PC-3 (cell line): ENCODE data around the gene GALNT10. TPM values are rescaled to one million over a fixed set of nuclear protein-coding genes. Genes with fewer than 3 reads are reported as not detected.

Experiments
- ATAC-seq: fragments of 200-7000 bp; cut with Tn5 transposase; 2 replicates; pipeline ENCODE4 v1.9.1; 2020; ENCODE audit warnings: mild to moderate bottlenecking, moderate library complexity
- BruUV-seq: library from RNA; stranded (reverse); fragments of 400-500 nt; replicated peaks from 2 replicates; lab custom pipeline; 2021; lab: Mats Ljungman, UMichigan
- CTCF ChIA-PET: fragments of 300-600 bp; sonication (Branson Sonifier 250); formaldehyde crosslinking; loops from one replicate; lab custom pipeline; 2022; ENCODE audit warnings: antibody characterized with exemption; lab: Charles Lee
- POLR2A ChIA-PET: fragments of 300-600 bp; sonication (Branson Sonifier 250); formaldehyde crosslinking; loops from one replicate; lab custom pipeline; 2022; ENCODE audit warnings: antibody characterized with exemption; ENCODE audit not compliant: unreplicated experiment; lab: Charles Lee
- DNase-seq: peaks from one replicate; pipeline ENCODE4 v3.0.0-alpha.2; 2015
- H2AFZ ChIP-seq: fragments of 300-600 bp; sonication (generic); 2 replicates; pipeline ENCODE4 v1.6.0; 2016; ENCODE audit warnings: antibody characterized with exemption, low read length
- H3F3A ChIP-seq: fragments of 300-600 bp; sonication (generic); one replicate; pipeline ENCODE4 v1.6.0; 2017; ENCODE audit warnings: antibody characterized with exemption, low read length, control low read depth, mild to moderate bottlenecking; ENCODE audit not compliant: unreplicated experiment
- H3K27ac ChIP-seq: fragments of 300-600 bp; sonication (generic); 2 replicates; pipeline ENCODE4 v1.5.1; 2016; ENCODE audit warnings: mild to moderate bottlenecking, low read length
- H3K27me3 ChIP-seq: fragments of 300-600 bp; sonication (generic); 2 replicates; pipeline ENCODE4 v1.6.1; 2016; ENCODE audit warnings: low read length, mixed read lengths
- H3K36me3 ChIP-seq: fragments of 300-600 bp; sonication (generic); 2 replicates; pipeline ENCODE4 v1.6.1; 2016; ENCODE audit warnings: low read depth, mixed run types, low read length, mixed read lengths
- H3K4me1 ChIP-seq: fragments of 300-600 bp; sonication (generic); 2 replicates; pipeline ENCODE4 v1.5.1; 2016; ENCODE audit warnings: low read length; ENCODE audit not compliant: insufficient read depth
- H3K4me2 ChIP-seq: fragments of 300-600 bp; sonication (generic); 2 replicates; pipeline ENCODE4 v1.6.0; 2016; ENCODE audit warnings: low read length
- H3K4me3 ChIP-seq: fragments of 300-600 bp; sonication (generic); 2 replicates; pipeline ENCODE4 v1.5.1; 2016; ENCODE audit warnings: mild to moderate bottlenecking, low read length, mixed read lengths
- H3K79me2 ChIP-seq: fragments of 300-600 bp; sonication (generic); 2 replicates; pipeline ENCODE4 v1.6.1; 2017; ENCODE audit warnings: low read length, mixed read lengths
- H3K9ac ChIP-seq: fragments of 300-600 bp; sonication (generic); 2 replicates; pipeline ENCODE4 v1.6.0; 2016; ENCODE audit warnings: mild to moderate bottlenecking, low read length
- H3K9me2 ChIP-seq: fragments of 300-600 bp; sonication (generic); replicated peaks from 2 replicates; pipeline ENCODE4 v1.6.1; 2016; ENCODE audit warnings: mixed run types, low read length, mixed read lengths
- H3K9me3 ChIP-seq: fragments of 300-600 bp; sonication (generic); 2 replicates; pipeline ENCODE4 v1.6.1; 2016; ENCODE audit warnings: low read length, mixed read lengths
- H4K20me1 ChIP-seq: fragments of 300-600 bp; sonication (generic); 2 replicates; pipeline ENCODE4 v1.6.1; 2016; ENCODE audit warnings: low read length, mixed read lengths
- EZH2 ChIP-seq: fragments of 300-600 bp; sonication (generic); IDR thresholded peaks from one replicate; pipeline ENCODE4 v1.6.1; 2017; ENCODE audit warnings: antibody characterized with exemption, mild to moderate bottlenecking, low read length; ENCODE audit not compliant: unreplicated experiment
- EZH2phosphoT487 ChIP-seq: fragments of 300-600 bp; sonication (generic); IDR thresholded peaks from 2 replicates; pipeline ENCODE4 v1.6.1; 2018; ENCODE audit warnings: mild to moderate bottlenecking, antibody characterized with exemption, low read length, borderline replicate concordance
- intact Hi-C: fragments of 100-400 bp; cut with micrococcal nuclease; formaldehyde crosslinking; loops from 2 replicates; pipeline ENCODE4 v1.9.0; 2023
- total RNA-seq: library from RNA; depleted of rRNA; stranded (reverse); fragments of >200 nt; gene quantifications from 2 replicates; pipeline ENCODE4 v1.2.3, GENCODE V29; 2014
- TF ChIP-seq, protein P1 (sequence below): fragments of 300-600 bp; sonication (generic); conservative IDR thresholded peaks from 2 replicates; pipeline ENCODE4 v1.5.1; 2017; ENCODE audit warnings: antibody characterized with exemption, low read depth, mild to moderate bottlenecking, low read length

Gene GALNT10
- total RNA-seq, 1 experiment from 2014 or later: 46.2 TPM

DNA sequence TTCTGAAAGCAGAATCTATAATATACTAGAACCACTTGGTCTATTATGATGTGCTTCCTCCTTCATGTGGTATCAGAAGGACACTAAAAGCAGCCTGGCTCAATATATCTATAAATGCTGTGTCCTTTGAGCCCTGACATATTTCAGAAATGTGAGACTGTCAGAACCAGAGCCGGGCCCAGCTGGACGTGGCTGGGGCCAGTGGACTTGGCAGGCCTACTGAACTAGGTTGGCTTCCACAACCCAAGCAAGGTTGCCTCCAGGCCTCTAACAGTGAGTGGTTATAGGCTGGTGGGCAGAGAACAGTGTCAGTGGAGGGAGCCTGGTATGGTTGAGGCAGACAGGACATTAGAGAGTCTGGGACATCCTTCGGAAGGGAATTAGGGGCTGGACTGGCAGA is 78.9 kb downstream of the GALNT10 start:
- Histone ChIP-seq H3K9ac (no peak overlapping the region), H3K79me2 (no peaks in the 10 kb centered on the region), H3K4me2 (no peak overlapping the region), H3K4me3 (no peak overlapping the region), H3K36me3 (no peaks in the 10 kb centered on the region), H4K20me1 (no peaks in the 10 kb centered on the region), H2AFZ (no peak overlapping the region), H3K27me3 (no peaks in the 10 kb centered on the region), H3K27ac (no peak overlapping the region), H3F3A (no peaks in the 10 kb centered on the region), H3K4me1 (no peaks in the 10 kb centered on the region), H3K9me3 (no peaks in the 10 kb centered on the region), H3K9me2 (no peaks in the 10 kb centered on the region)
- DNase-seq (no peak), ATAC-seq (no peak)
- no TSS peak for BruUV-seq
- ChIA-PET CTCF (no interaction called here), POLR2A (no interaction called here)
- no peak for TF ChIP-seq EZH2phosphoT487
- TF ChIP-seq, protein P1, sequence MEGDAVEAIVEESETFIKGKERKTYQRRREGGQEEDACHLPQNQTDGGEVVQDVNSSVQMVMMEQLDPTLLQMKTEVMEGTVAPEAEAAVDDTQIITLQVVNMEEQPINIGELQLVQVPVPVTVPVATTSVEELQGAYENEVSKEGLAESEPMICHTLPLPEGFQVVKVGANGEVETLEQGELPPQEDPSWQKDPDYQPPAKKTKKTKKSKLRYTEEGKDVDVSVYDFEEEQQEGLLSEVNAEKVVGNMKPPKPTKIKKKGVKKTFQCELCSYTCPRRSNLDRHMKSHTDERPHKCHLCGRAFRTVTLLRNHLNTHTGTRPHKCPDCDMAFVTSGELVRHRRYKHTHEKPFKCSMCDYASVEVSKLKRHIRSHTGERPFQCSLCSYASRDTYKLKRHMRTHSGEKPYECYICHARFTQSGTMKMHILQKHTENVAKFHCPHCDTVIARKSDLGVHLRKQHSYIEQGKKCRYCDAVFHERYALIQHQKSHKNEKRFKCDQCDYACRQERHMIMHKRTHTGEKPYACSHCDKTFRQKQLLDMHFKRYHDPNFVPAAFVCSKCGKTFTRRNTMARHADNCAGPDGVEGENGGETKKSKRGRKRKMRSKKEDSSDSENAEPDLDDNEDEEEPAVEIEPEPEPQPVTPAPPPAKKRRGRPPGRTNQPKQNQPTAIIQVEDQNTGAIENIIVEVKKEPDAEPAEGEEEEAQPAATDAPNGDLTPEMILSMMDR: no peak
- TF ChIP-seq EZH2: no peak
- intact Hi-C loops: no loop called here

- ChIA-PET CTCF (no interaction called here), POLR2A (no interaction called here)
- H3K4me1 ChIP-seq: peaks cover 2% of the 10 kb centered on the region
- no peak for ATAC-seq
- BruUV-seq: no TSS peak
- H3K36me3 ChIP-seq: no peaks in the 10 kb centered on the region
- TF ChIP-seq, protein P1: no peak
- no peak for TF ChIP-seq EZH2phosphoT487
- TF ChIP-seq EZH2: no peak
- H3K4me2 ChIP-seq: no peak overlapping the region
- no peak overlapping the region for H3K9ac ChIP-seq
- no peaks in the 10 kb centered on the region for H3F3A ChIP-seq
- no peaks in the 10 kb centered on the region for H3K9me2 ChIP-seq
- no peaks in the 10 kb centered on the region for H4K20me1 ChIP-seq
- H3K9me3 ChIP-seq: no peaks in the 10 kb centered on the region
- no peaks in the 10 kb centered on the region for H3K79me2 ChIP-seq
- no peak overlapping the region for H3K27ac ChIP-seq
- H3K4me3 ChIP-seq: no peak overlapping the region
- intact Hi-C loops: no loop called here
- H2AFZ ChIP-seq: no peak overlapping the region
- H3K27me3 ChIP-seq: no peaks in the 10 kb centered on the region
- DNase-seq: no peak
Measured at GRCh38 chr5:154271466-154271865, 80.9 kb downstream of the GALNT10 start.

DNA sequence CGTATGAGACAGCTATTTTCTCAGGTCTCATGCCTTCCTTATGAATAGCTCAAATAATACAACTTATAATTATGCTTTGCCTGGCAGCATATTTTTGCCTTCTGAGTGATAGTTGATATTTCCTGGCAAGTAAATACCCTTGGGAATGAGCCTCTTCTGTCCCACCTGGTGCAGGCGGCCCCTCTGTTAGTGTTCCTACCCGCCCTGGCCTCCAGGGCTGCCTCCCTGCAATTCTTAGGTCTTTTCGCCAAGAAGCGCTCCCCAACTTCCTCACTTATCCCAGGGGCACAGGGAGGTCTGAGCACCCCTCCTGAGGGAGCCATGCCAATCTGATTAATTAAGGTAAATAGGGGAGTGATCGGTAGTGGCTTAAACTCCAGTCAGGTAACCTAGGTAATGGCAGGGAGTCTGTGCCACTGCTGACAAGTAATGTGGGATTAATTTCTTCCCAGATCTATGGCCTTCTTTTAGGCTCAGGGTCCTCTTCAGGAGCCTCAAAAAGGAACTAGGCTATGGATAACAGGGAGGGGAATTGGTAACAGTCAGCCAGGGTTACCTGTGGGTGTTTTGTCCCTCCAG is 81.5 kb downstream of the GALNT10 start:
- Histone ChIP-seq H4K20me1 (no peaks in the 10 kb centered on the region), H3K9me3 (no peaks in the 10 kb centered on the region), H3K9ac (no peak overlapping the region), H3K4me3 (no peak overlapping the region), H3K4me2 (no peak overlapping the region), H2AFZ (no peak overlapping the region), H3K27me3 (no peaks in the 10 kb centered on the region), H3F3A (no peaks in the 10 kb centered on the region), H3K27ac (no peak overlapping the region), H3K9me2 (no peaks in the 10 kb centered on the region), H3K79me2 (no peaks in the 10 kb centered on the region), H3K36me3 (no peaks in the 10 kb centered on the region), H3K4me1 (peaks cover 7% of the 10 kb centered on the region)
- no peak for ATAC-seq
- ChIA-PET CTCF (no interaction called here), POLR2A (no interaction called here)
- no peak for DNase-seq
- TF ChIP-seq EZH2phosphoT487: no peak
- BruUV-seq: no TSS peak
- intact Hi-C loops: no loop called here
